Vein endothelial cell (primary cell): ENCODE data around the gene BAX. TPM values are rescaled to one million over a fixed set of nuclear protein-coding genes. Genes with fewer than 3 reads are reported as not detected.

ENCODE experiments used
- small RNA-seq: library from RNA; depleted of rRNA; stranded (forward); fragments of <200 nt; gene quantifications from one replicate; pipeline ENCODE3, GENCODE V24; 2012
- total RNA-seq: library from RNA; depleted of rRNA; stranded (reverse); fragments of >200 nt; gene quantifications from 2 replicates; pipeline ENCODE4 v1.2.3, GENCODE V29; 2012

The BAX gene
- total RNA-seq: 78.0 and 157 TPM in 2 replicates

DNA sequence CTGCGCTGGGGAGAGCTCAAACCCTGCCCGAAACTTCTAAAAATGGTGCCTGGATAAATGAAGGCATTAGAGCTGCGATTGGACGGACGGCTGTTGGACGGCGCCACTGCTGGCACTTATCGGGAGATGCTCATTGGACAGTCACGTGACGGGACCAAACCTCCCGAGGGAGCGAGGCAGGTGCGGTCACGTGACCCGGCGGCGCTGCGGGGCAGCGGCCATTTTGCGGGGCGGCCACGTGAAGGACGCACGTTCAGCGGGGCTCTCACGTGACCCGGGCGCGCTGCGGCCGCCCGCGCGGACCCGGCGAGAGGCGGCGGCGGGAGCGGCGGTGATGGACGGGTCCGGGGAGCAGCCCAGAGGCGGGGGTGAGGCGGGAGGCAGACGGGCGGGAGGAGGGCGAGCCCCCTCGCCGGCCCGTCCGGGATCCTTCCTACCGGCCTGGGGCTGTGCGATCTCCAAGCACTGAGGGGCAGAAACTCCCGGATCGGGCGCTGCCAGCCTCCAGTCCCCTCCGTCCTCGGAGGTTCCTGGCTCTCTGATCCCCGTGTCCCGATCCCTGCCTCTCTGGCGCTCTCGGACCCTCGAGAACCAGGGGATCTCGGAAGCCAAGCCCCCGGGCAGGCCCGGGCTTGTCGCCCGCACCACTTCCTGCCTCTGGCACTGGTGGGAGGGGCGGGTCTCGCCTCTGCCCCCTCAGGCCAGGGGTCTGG lies at the start of gene BAX:
TSS of gene BAX (plus strand) at position 281 of the 713 bp plus-strand sequence. CDS start at position 335, 54 bp downstream.

DNA sequence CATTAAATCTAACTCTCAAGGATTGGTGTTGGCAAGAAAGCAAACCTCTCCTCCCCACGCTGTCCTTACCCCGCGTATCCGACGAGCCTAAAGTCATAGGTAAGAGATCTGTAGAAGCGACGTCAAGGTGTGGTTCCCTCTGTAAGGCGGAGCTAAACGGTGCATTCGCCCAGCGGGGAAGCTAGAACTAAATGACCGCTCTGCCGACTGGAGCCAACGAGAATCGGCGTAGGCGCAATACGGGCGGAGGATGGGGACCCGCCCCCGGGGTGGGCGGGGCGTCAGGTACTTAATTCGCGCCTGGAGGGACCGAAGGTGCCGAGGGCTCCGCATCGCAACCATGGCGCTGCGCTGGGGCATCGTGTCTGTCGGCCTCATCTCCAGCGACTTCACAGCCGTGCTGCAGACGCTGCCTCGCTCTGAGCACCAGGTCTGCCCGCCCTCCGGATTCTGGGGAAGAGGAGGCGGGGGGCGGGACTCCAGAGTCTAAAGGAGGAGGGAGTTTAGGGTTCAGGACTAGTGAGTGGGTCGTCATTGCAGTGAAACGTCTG lies 21.2 kb upstream of the BAX start, which contains the start of gene DHDH:
TSS of gene DHDH (plus strand) at position 318 of the 551 bp plus-strand sequence. CDS start at position 341, 23 bp downstream.

DNA sequence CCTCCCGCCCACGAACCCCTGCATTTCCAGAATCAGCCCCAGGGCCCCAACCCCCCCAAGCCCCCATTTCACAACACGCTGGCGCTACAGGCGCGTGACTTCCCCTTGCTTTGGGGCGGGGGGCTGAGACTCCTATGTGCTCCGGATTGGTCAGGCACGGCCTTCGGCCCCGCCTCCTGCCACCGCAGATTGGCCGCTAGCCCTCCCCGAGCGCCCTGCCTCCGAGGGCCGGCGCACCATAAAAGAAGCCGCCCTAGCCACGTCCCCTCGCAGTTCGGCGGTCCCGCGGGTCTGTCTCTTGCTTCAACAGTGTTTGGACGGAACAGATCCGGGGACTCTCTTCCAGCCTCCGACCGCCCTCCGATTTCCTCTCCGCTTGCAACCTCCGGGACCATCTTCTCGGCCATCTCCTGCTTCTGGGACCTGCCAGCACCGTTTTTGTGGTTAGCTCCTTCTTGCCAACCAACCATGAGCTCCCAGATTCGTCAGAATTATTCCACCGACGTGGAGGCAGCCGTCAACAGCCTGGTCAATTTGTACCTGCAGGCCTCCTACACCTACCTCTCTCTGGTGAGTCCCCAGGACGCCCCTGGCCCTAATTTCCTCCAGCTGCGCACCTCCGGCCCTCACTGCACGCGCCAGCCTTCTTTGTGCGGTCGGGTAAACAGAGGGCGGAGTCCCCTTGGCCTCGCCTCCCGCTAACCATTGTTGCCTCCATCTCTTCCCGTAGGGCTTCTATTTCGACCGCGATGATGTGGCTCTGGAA lies 10.5 kb downstream of the BAX start, which contains the start of gene FTL:
TSS of gene FTL (plus strand) at position 270 of the 766 bp plus-strand sequence. CDS start at position 469, 199 bp downstream.

DNA sequence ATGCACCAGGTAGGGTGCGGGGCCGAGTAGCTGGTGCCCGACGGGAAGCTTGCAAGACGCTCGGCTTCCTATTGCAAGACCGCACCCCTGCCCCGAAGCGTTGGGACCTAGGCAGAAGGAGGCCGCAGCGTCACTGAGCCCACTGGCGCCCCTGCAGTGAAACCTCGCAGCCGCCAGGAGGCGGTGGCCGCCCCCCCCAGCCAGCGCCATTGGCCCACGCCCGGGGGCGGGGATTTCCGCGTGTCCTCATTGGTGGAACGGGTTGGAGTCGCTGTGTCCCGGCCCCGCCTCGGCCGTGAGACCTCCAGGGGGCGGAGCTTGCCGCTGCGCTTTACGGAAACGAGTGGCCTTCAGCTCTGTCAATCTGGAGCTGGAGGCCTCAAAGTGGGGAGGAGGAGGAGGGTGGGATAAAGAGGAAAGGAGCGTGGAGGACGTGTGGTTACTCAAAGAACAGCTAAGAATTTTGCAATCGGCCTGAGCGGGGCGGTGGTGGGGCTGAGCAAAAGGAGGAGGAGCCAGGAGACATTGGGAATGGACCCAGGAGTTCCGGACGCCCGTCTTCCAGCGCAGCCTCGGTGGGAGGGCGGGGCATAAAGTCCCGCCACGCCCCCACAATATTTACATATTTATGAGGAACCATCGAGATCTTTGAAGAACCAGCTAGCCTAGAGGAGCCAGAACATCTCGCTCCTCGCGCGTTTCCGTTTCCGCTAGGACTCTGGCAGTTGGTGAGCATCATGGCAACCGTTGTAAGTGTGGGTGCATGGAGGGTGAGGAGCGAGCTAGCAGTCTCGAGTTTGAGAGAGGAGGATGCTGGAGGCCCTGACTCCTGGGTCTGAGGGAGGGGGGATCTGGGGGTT lies 38.7 kb downstream of the BAX start, which contains the start of the genes GYS1 and RUVBL2:
TSS of gene GYS1 (minus strand) at position 135 of the 860 bp plus-strand sequence. CDS start 197 bp downstream, outside the sequence.
TSS of gene RUVBL2 (plus strand) at position 713 of the 860 bp plus-strand sequence. CDS start at position 738, 25 bp downstream.

Small RNA genes within 50 kb of the gene (small RNA-seq; reads per million reads assigned to genes)
- gene AC026803.1: not detected
- not detected for gene MIR6798

Other genes starting within 250 kb of the BAX start
- gene MAMSTR, start 235.2 kb upstream of the BAX start, total RNA-seq: 0.33 and 0.38 TPM in 2 replicates
- gene RASIP1, start 214.3 kb upstream of the BAX start, total RNA-seq: 88.4 and 127 TPM in 2 replicates
- under 0.01 and 0.29 TPM in 2 replicates for gene IZUMO1, start 208.0 kb upstream of the BAX start, total RNA-seq
- 6.5 and 8.5 TPM in 2 replicates for gene FUT1, start 202.2 kb upstream of the BAX start, total RNA-seq
- gene FGF21, start 199.4 kb upstream of the BAX start, total RNA-seq: not detected in 2 replicates
- 39.9 and 55.5 TPM in 2 replicates for gene BCAT2, start 143.8 kb upstream of the BAX start, total RNA-seq
- gene HSD17B14, start 118.4 kb upstream of the BAX start, total RNA-seq: 0.98 and 3.5 TPM in 2 replicates
- 2.0 and 5.6 TPM in 2 replicates for gene PLEKHA4, start 86.3 kb upstream of the BAX start, total RNA-seq
- gene PPP1R15A, start 82.5 kb upstream of the BAX start, total RNA-seq: 45.4 and 49.8 TPM in 2 replicates
- not detected in 2 replicates for gene TULP2, start 56.1 kb upstream of the BAX start, total RNA-seq
- gene NUCB1, start 54.6 kb upstream of the BAX start, total RNA-seq: 151 and 295 TPM in 2 replicates
- gene DHDH, start 21.2 kb upstream of the BAX start, total RNA-seq: not detected in 2 replicates
- gene FTL, start 10.4 kb downstream of the BAX start, total RNA-seq: 1,333 and 1,656 TPM in 2 replicates
- 48.0 and 49.0 TPM in 2 replicates for gene GYS1, start 38.4 kb downstream of the BAX start, total RNA-seq
- 210 and 250 TPM in 2 replicates for gene RUVBL2, start 39.0 kb downstream of the BAX start, total RNA-seq
- 0.48 TPM in 1 of 2 replicates, not detected in the other for gene LHB, start 62.2 kb downstream of the BAX start, total RNA-seq
- not detected in 2 replicates for gene CGB3, start 69.5 kb downstream of the BAX start, total RNA-seq
- not detected in 2 replicates for gene CGB2, start 77.0 kb downstream of the BAX start, total RNA-seq
- not detected in 2 replicates for gene CGB1, start 82.0 kb downstream of the BAX start, total RNA-seq
- not detected in 2 replicates for gene CGB5, start 89.0 kb downstream of the BAX start, total RNA-seq
- not detected in 2 replicates for gene CGB8, start 94.2 kb downstream of the BAX start, total RNA-seq
- 0.10 TPM in 1 of 2 replicates, not detected in the other for gene CGB7, start 102.9 kb downstream of the BAX start, total RNA-seq
- gene NTF4, start 109.9 kb downstream of the BAX start, total RNA-seq: not detected in 2 replicates
- not detected in 2 replicates for gene KCNA7, start 117.8 kb downstream of the BAX start, total RNA-seq
- gene SNRNP70, start 130.6 kb downstream of the BAX start, total RNA-seq: 143 and 171 TPM in 2 replicates
- 0.76 and 2.6 TPM in 2 replicates for gene LIN7B, start 159.5 kb downstream of the BAX start, total RNA-seq
- gene C19orf73, start 164.3 kb downstream of the BAX start, total RNA-seq: 0.48 TPM in 1 of 2 replicates, not detected in the other
- 2.8 and 4.9 TPM in 2 replicates for gene PPFIA3, start 164.7 kb downstream of the BAX start, total RNA-seq
- not detected in 2 replicates for gene HRC, start 200.5 kb downstream of the BAX start, total RNA-seq
- gene TRPM4, start 202.9 kb downstream of the BAX start, total RNA-seq: 19.7 and 33.6 TPM in 2 replicates